Amniotic stem cell (primary cell): ENCODE measurements around the gene TATDN3.
A peak's percentile ranks its signal among the peaks of the same experiment; 100 is the strongest.
"Not testable (repeated sequence)": the region's sequence is repeated elsewhere in the genome, so short reads cannot be mapped to it uniquely, and the experiment has no call there.

ENCODE experiments used
- DNase-seq: peaks from one replicate; lab custom pipeline; 2025; lab: John Stamatoyannopoulos, UW

TATDN3 gene

GRCh38 chr1:212791676-212792395 lies at the start of gene TATDN3, which contains the start of gene NSL1:
Gene TATDN3 (plus strand): TSS chr1:212791894. CDS start chr1:212791922, 28 bp downstream.
Gene NSL1 (minus strand): TSS chr1:212791777. CDS start chr1:212791763, 14 bp downstream.
- DNase-seq, result peak; percentile 53

- no peak for DNase-seq
These were observed 47.7 kb upstream of the TATDN3 start for GRCh38 chr1:212743901-212744475.

- no peak for DNase-seq
These were observed 46.4 kb upstream of the TATDN3 start for GRCh38 chr1:212745303-212745702.

GRCh38 chr1:212746546-212746945 lies 45.1 kb upstream of the TATDN3 start:
- DNase-seq, result no peak

- no peak for DNase-seq
These were observed 41.7 kb upstream of the TATDN3 start for GRCh38 chr1:212749821-212750535.

GRCh38 chr1:212752252-212752933 lies 39.3 kb upstream of the TATDN3 start:
- DNase-seq, result no peak

GRCh38 chr1:212752934-212753497 lies 38.7 kb upstream of the TATDN3 start:
- no peak for DNase-seq

GRCh38 chr1:212753749-212754148 lies 37.9 kb upstream of the TATDN3 start:
- DNase-seq, result no peak

GRCh38 chr1:212754193-212754592 lies 37.5 kb upstream of the TATDN3 start:
- DNase-seq, result no peak

GRCh38 chr1:212754680-212755079 lies 37.0 kb upstream of the TATDN3 start:
- no peak for DNase-seq

- DNase-seq, result no peak
These were observed 32.0 kb upstream of the TATDN3 start for GRCh38 chr1:212759683-212760082.

- no peak for DNase-seq
These were observed 31.4 kb upstream of the TATDN3 start for GRCh38 chr1:212760126-212760823.

- DNase-seq, result no peak
These were observed 29.5 kb upstream of the TATDN3 start for GRCh38 chr1:212762234-212762633.

- no peak for DNase-seq
These were observed 28.9 kb upstream of the TATDN3 start for GRCh38 chr1:212762839-212763238.

- not testable (repeated sequence) for DNase-seq
These were observed 26.9 kb upstream of the TATDN3 start for GRCh38 chr1:212764718-212765281.

- not testable (repeated sequence) for DNase-seq
These were observed 24.9 kb upstream of the TATDN3 start for GRCh38 chr1:212766825-212767224.

GRCh38 chr1:212769459-212770167 lies 22.1 kb upstream of the TATDN3 start:
- DNase-seq, result no peak

GRCh38 chr1:212771341-212771740 lies 20.4 kb upstream of the TATDN3 start:
- DNase-seq, result no peak

GRCh38 chr1:212773011-212773410 lies 18.7 kb upstream of the TATDN3 start:
- no peak for DNase-seq

GRCh38 chr1:212774584-212774983 lies 17.1 kb upstream of the TATDN3 start:
- DNase-seq, result no peak
